ENCODE measurements around the gene CTSF. TPM values are rescaled to one million over a fixed set of nuclear protein-coding genes. Genes with fewer than 3 reads are reported as not detected.
"Not testable (repeated sequence)": the region's sequence is repeated elsewhere in the genome, so short reads cannot be mapped to it uniquely, and the experiment has no call there.

The CTSF gene
- polyA plus RNA-seq, 3 donors: 95.5 to 107 (median 105) TPM

- DNase-seq (ENCODE audit: low read depth in 3 of 3, low spot score in 2 of 3): no peak
Observed at GRCh38 chr11:66559866-66560676, 8.3 kb downstream of the CTSF start.

GRCh38 chr11:66559142-66559865 is 9.1 kb downstream of the CTSF start:
- DNase-seq (ENCODE audit: low read depth in 3 of 3, low spot score in 2 of 3): no peak

GRCh38 chr11:66557733-66558326 is 10.6 kb downstream of the CTSF start:
- no peak for DNase-seq (ENCODE audit: low read depth in 3 of 3, low spot score in 2 of 3)

GRCh38 chr11:66556086-66556485 is 12.3 kb downstream of the CTSF start:
- no peak for DNase-seq (ENCODE audit: low read depth in 3 of 3, low spot score in 2 of 3)

GRCh38 chr11:66555416-66555815 is 13.0 kb downstream of the CTSF start:
- no peak for DNase-seq (ENCODE audit: low read depth in 3 of 3, low spot score in 2 of 3)

- no peak for DNase-seq (ENCODE audit: low read depth in 3 of 3, low spot score in 2 of 3)
Observed at GRCh38 chr11:66554602-66555001, 13.8 kb downstream of the CTSF start.

- no peak for DNase-seq (ENCODE audit: low read depth in 3 of 3, low spot score in 2 of 3)
Observed at GRCh38 chr11:66550887-66551286, 17.5 kb downstream of the CTSF start.

- no peak for DNase-seq (ENCODE audit: low read depth in 3 of 3, low spot score in 2 of 3)
Observed at GRCh38 chr11:66549696-66550095, 18.7 kb downstream of the CTSF start.

GRCh38 chr11:66548774-66549630 is 19.4 kb downstream of the CTSF start:
- DNase-seq (ENCODE audit: low read depth in 3 of 3, low spot score in 2 of 3): no peak

GRCh38 chr11:66548041-66548440 is 20.4 kb downstream of the CTSF start:
- no peak for DNase-seq (ENCODE audit: low read depth in 3 of 3, low spot score in 2 of 3)

GRCh38 chr11:66547662-66548009 is 20.8 kb downstream of the CTSF start:
- DNase-seq (ENCODE audit: low read depth in 3 of 3, low spot score in 2 of 3): no peak

GRCh38 chr11:66546966-66547661 is 21.3 kb downstream of the CTSF start:
- no peak for DNase-seq (ENCODE audit: low read depth in 3 of 3, low spot score in 2 of 3)

GRCh38 chr11:66546368-66546965 is 21.9 kb downstream of the CTSF start, which contains the start of gene ACTN3:
Gene ACTN3 (plus strand): TSS chr11:66546903. CDS start chr11:66546938, 35 bp downstream.
- no peak for DNase-seq (ENCODE audit: low read depth in 3 of 3, low spot score in 2 of 3)

GRCh38 chr11:66545701-66546367 is 22.6 kb downstream of the CTSF start, which contains the start of gene ZDHHC24:
Gene ZDHHC24 (minus strand): TSS chr11:66546048. CDS start chr11:66546003, 45 bp downstream.
- DNase-seq (ENCODE audit: low read depth in 3 of 3, low spot score in 2 of 3): peak; percentile 73 to 85 (median 74)

- DNase-seq (ENCODE audit: low read depth in 3 of 3, low spot score in 2 of 3): not testable (repeated sequence)
Observed at GRCh38 chr11:66544952-66545351, 23.5 kb downstream of the CTSF start.

- no peak for DNase-seq (ENCODE audit: low read depth in 3 of 3, low spot score in 2 of 3)
Observed at GRCh38 chr11:66543263-66544107, 24.9 kb downstream of the CTSF start.

- no peak for DNase-seq (ENCODE audit: low read depth in 3 of 3, low spot score in 2 of 3)
Observed at GRCh38 chr11:66542362-66542761, 26.0 kb downstream of the CTSF start.

GRCh38 chr11:66541892-66542291 is 26.5 kb downstream of the CTSF start:
- DNase-seq (ENCODE audit: low read depth in 3 of 3, low spot score in 2 of 3): no peak
